Stomach smooth muscle (tissue), 2 donors: Measurements from ENCODE around the gene CLASP1.

Experiments used
- H3K27ac ChIP-seq: one replicate; pipeline ENCODE4 v1.7.0; 2013; ENCODE audit warnings: mild to moderate bottlenecking, low read length, inconsistent platforms
- H3K27me3 ChIP-seq, 2 donors: one replicate each; pipeline ENCODE4 v1.7.0; 2013; ENCODE audit warnings: low read length in 2 of 2; ENCODE audit not compliant: insufficient read depth in 2 of 2, control insufficient read depth in 1 of 2
- H3K36me3 ChIP-seq, 2 donors: one replicate each; pipeline ENCODE4 v1.7.0; 2013; ENCODE audit warnings: low read length in 2 of 2; ENCODE audit not compliant: control insufficient read depth in 2 of 2, insufficient read depth in 2 of 2
- H3K4me1 ChIP-seq: one replicate; pipeline ENCODE4 v1.7.0; 2013; ENCODE audit warnings: low read length; ENCODE audit not compliant: control insufficient read depth, insufficient read depth
- H3K4me3 ChIP-seq, 2 donors: one replicate each; pipeline ENCODE4 v1.7.0; 2013; ENCODE audit warnings: low read length in 2 of 2
- H3K9ac ChIP-seq, 2 donors: one replicate each; pipeline ENCODE4 v1.7.0; 2013; ENCODE audit warnings: low read length in 2 of 2, mild to moderate bottlenecking in 1 of 2
- H3K9me3 ChIP-seq, 2 donors: one replicate each; pipeline ENCODE4 v1.7.0; 2013; ENCODE audit warnings: low read length in 2 of 2; ENCODE audit not compliant: control insufficient read depth in 2 of 2
- donor health status: healthy.
- donor health status: Pancreatic carcinoma.

The CLASP1 gene

DNA sequence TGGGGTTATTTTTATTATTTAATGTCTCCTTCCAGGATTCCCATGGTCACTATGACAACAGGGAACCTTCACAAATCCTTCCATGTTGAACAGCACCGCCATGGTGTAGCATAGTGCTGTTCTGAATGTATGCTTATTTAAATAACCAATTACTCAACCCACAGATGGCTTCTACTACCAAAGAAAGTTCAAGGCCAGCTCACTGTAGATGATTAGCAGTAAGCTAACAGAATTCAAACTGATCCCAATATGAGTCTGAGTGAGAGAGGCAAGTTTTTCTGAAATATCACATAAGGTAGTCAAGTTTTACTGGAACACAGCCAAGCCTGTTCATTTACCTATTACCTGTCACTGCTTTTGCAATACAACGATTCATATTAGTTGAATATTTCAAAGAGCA lies 51.2 kb downstream of the CLASP1 start:
- no peaks in the 10 kb centered on the region for H3K9me3 ChIP-seq
- H3K4me3 ChIP-seq = no peak overlapping the region
- H3K9ac ChIP-seq = no peak overlapping the region
- H3K36me3 ChIP-seq = no peaks in the 10 kb centered on the region
- no peaks in the 10 kb centered on the region for H3K27me3 ChIP-seq
- no peak overlapping the region for H3K27ac ChIP-seq
- H3K4me1 ChIP-seq = peaks cover 6% of the 10 kb centered on the region

- peak overlapping the region in 1 of 2 donors; percentile 30 for H3K4me3 ChIP-seq
- no peak overlapping the region for H3K27ac ChIP-seq
- no peak overlapping the region for H3K9ac ChIP-seq
These were observed 52.8 kb downstream of the CLASP1 start for GRCh38 chr2:121596221-121597080.

DNA sequence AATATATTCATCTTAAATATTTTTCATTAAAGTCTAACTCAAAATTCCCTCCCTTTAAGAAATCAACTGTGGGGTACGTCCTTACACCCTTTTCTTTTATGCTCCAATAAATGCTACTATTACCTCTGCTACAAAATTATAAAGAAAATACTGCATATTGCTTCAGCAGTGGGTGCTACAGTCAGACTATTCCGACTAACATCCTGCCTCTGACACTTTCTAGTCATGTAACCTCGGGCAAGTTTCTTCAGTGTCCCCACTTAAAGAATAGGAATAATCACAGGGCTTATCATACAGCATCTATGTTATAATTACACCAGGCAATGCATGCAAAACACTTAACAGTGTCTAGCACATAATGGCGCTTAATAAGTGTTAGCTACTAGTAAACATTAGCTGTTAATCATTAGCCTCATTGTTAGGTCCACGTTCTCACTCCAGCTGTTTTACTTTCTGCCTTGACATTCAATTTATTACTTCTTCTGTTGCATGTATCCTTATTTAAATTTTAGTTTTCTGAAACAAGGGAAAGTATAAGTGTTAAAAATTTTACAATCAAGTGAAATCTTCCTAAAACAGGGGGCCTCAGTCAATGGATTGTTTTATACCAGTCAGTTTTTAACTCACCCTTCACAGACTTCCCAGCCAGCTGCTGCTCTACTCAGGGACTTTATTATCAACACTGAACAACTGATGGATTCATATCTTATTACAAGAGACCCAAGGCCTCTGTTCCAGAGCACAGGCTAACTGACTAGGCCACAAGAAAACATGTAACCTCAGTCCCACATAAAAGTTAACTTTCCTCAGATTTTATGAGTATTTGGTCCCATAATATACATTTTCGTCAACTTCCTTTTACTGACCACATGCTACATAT lies 54.0 kb downstream of the CLASP1 start:
- H3K27me3 ChIP-seq = no peaks in the 10 kb centered on the region
- no peaks in the 10 kb centered on the region for H3K36me3 ChIP-seq
- no peak overlapping the region for H3K27ac ChIP-seq
- H3K4me3 ChIP-seq = no peak overlapping the region
- no peak overlapping the region for H3K9ac ChIP-seq
- no peaks in the 10 kb centered on the region for H3K9me3 ChIP-seq
- H3K4me1 ChIP-seq = peaks cover 6% of the 10 kb centered on the region

More at GRCh38 chr2:121596221-121597080, 52.8 kb downstream of the CLASP1 start:
- Histone ChIP-seq H3K9me3 (no peaks in the 10 kb centered on the region), H3K27me3 (no peaks in the 10 kb centered on the region), H3K4me1 (peaks cover 6% of the 10 kb centered on the region), H3K36me3 (no peaks in the 10 kb centered on the region)

GRCh38 chr2:121591199-121591598 lies 58.1 kb downstream of the CLASP1 start:
- H3K9me3 ChIP-seq = no peaks in the 10 kb centered on the region
- H3K27me3 ChIP-seq = no peaks in the 10 kb centered on the region
- no peak overlapping the region for H3K9ac ChIP-seq
- H3K4me3 ChIP-seq = no peak overlapping the region
- peaks cover 0 to 3% of the 10 kb centered on the region in 2 donors for H3K36me3 ChIP-seq
- peaks cover 2% of the 10 kb centered on the region for H3K4me1 ChIP-seq
- no peak overlapping the region for H3K27ac ChIP-seq

DNA sequence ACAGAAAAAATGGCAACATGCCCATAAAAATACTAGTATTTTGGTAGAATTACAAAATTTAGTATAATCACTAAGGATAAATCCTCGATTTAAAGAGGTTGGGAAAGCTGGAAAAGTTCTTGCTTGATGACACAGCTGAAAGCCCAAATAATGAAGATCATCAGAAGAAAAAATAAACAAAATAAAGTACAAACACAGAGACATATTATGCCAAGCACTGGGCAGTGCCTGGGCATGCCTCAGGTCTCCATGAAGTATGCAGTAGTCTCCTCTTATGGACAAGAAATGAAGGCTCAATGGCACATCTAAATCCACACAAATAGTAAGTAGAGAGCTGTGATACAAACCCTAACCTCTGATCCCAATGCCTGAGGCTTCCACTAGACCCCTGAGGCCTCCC lies 60.9 kb downstream of the CLASP1 start:
- H3K4me1 ChIP-seq = no peaks in the 10 kb centered on the region
- no peaks in the 10 kb centered on the region for H3K9me3 ChIP-seq
- H3K9ac ChIP-seq = no peak overlapping the region
- H3K27ac ChIP-seq = no peak overlapping the region
- H3K36me3 ChIP-seq = peaks cover 0 to 3% of the 10 kb centered on the region in 2 donors
- H3K4me3 ChIP-seq = no peak overlapping the region
- H3K27me3 ChIP-seq = no peaks in the 10 kb centered on the region

- Histone ChIP-seq H3K27me3 (no peaks in the 10 kb centered on the region), H3K9me3 (no peaks in the 10 kb centered on the region), H3K4me1 (no peaks in the 10 kb centered on the region), H3K27ac (no peak overlapping the region), H3K9ac (no peak overlapping the region), H3K36me3 (peaks cover 0 to 3% of the 10 kb centered on the region in 2 donors), H3K4me3 (no peak overlapping the region)
These were observed 62.1 kb downstream of the CLASP1 start for GRCh38 chr2:121587131-121587530.

- H3K36me3 ChIP-seq = peaks cover 0 to 3% of the 10 kb centered on the region in 2 donors
- no peaks in the 10 kb centered on the region for H3K4me1 ChIP-seq
- H3K27me3 ChIP-seq = no peaks in the 10 kb centered on the region
- H3K9ac ChIP-seq = no peak overlapping the region
- no peak overlapping the region for H3K27ac ChIP-seq
- H3K4me3 ChIP-seq = no peak overlapping the region
- no peaks in the 10 kb centered on the region for H3K9me3 ChIP-seq
These were observed 64.5 kb downstream of the CLASP1 start for GRCh38 chr2:121584741-121585140.

GRCh38 chr2:121583555-121583954 lies 65.7 kb downstream of the CLASP1 start:
- Histone ChIP-seq H3K4me1 (no peaks in the 10 kb centered on the region), H3K9me3 (no peaks in the 10 kb centered on the region), H3K27ac (no peak overlapping the region), H3K27me3 (no peaks in the 10 kb centered on the region), H3K4me3 (no peak overlapping the region), H3K36me3 (no peaks in the 10 kb centered on the region), H3K9ac (no peak overlapping the region)

DNA sequence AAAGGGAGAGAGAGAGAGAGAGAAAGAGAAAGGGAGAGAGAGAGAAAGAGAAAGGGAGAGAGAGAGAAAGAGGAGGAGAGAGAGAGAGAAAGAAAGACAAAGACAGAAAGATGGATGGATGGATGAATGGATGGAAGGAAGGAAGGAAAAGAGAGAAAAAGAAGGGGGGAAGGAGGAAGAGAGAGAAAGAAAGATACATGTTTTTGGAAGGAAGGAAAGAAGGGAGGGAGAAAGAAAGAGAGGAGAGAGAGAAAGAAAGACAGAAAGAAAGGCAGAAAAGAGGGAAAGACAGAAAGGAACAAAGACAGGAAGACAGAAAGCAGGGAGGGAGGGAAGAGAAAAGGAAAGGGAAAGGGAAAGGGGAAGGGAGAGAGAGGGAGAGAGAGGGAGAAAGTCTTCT lies 67.0 kb downstream of the CLASP1 start:
- H3K4me1 ChIP-seq = no peaks in the 10 kb centered on the region
- H3K27me3 ChIP-seq = no peaks in the 10 kb centered on the region
- H3K9ac ChIP-seq = no peak overlapping the region
- no peak overlapping the region for H3K27ac ChIP-seq
- no peaks in the 10 kb centered on the region for H3K36me3 ChIP-seq
- H3K9me3 ChIP-seq = no peaks in the 10 kb centered on the region
- no peak overlapping the region for H3K4me3 ChIP-seq

DNA sequence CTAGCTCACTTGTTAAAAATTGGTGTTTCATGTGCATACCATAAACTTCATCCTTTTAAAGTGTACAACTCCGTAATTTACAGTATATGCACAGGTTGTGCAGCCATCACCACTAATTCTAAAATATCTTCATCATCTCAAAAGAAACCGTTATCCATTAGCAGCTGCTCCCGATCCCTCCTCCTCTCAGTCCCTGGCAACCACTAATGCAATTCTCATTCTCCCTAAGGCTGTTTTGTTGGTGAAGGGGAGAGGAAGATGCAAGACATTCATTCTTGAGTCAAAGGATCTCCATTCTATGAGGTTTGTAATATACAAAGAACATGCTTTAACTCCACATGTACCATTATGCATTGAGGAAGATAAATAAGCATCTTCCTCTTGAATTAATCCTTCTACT lies 70.0 kb downstream of the CLASP1 start:
- H3K27ac ChIP-seq = no peak overlapping the region

More for the DNA sequence above, 70.0 kb downstream of the CLASP1 start:
- Histone ChIP-seq H3K9me3 (no peaks in the 10 kb centered on the region), H3K36me3 (no peaks in the 10 kb centered on the region), H3K27me3 (no peaks in the 10 kb centered on the region), H3K4me3 (no peak overlapping the region), H3K4me1 (no peaks in the 10 kb centered on the region), H3K9ac (no peak overlapping the region)
